Immature natural killer cell (primary cell): ENCODE results near the gene ZSCAN32. TPM values are rescaled to one million over a fixed set of nuclear protein-coding genes. Genes with fewer than 3 reads are reported as not detected.

Experiments used
- DNase-seq, 3 donors: peaks; one replicate each; pipeline ENCODE4 v3.0.0; 2022; ENCODE audit warnings: mixed read lengths in 1 of 3
- H3K27ac Mint-ChIP-seq, 6 donors: one replicate each; pipeline ENCODE4 v1.8.0; 2020; ENCODE audit warnings: mixed read lengths in 6 of 6, mild to moderate bottlenecking in 5 of 6, inconsistent platforms in 4 of 6, moderate library complexity in 3 of 6
- H3K27me3 Mint-ChIP-seq, 3 donors: one replicate each; pipeline ENCODE4 v1.8.0; 2020 to 2021; ENCODE audit warnings: low read depth in 3 of 3, mild to moderate bottlenecking in 3 of 3, mixed read lengths in 3 of 3, moderate library complexity in 3 of 3, inconsistent platforms in 1 of 3
- H3K36me3 Mint-ChIP-seq, 3 donors: one replicate each; pipeline ENCODE4 v1.8.0; 2020; ENCODE audit warnings: mixed read lengths in 3 of 3, inconsistent platforms in 2 of 3, mild to moderate bottlenecking in 2 of 3
- H3K4me1 Mint-ChIP-seq, 2 donors: one replicate each; pipeline ENCODE4 v1.8.0; 2020; ENCODE audit warnings: inconsistent platforms in 2 of 2, mild to moderate bottlenecking in 2 of 2, mixed read lengths in 2 of 2, moderate library complexity in 1 of 2
- H3K4me3 Mint-ChIP-seq, 5 donors: one replicate each; pipeline ENCODE4 v1.8.0; 2020; ENCODE audit warnings: mild to moderate bottlenecking in 5 of 5, mixed read lengths in 5 of 5, inconsistent platforms in 3 of 5, moderate library complexity in 3 of 5
- H3K9me3 Mint-ChIP-seq, 6 donors: one replicate each; pipeline ENCODE4 v1.8.0; 2020; ENCODE audit warnings: mild to moderate bottlenecking in 6 of 6, mixed read lengths in 6 of 6, inconsistent platforms in 4 of 6, moderate library complexity in 3 of 6
- polyA plus RNA-seq, 3 donors: library from polyadenylated mRNA; unstranded; fragments of 300-500 nt; fragmentation: Illumina TruSeq; gene quantifications; one replicate each; pipeline ENCODE4 v1.2.3, GENCODE V29; 2021

Gene ZSCAN32
- polyA plus RNA-seq = 10 to 100 TPM in 1 of 3 donors, 1 to 10 TPM in 2; 7.9 to 16.1 (median 8.1) TPM

DNA sequence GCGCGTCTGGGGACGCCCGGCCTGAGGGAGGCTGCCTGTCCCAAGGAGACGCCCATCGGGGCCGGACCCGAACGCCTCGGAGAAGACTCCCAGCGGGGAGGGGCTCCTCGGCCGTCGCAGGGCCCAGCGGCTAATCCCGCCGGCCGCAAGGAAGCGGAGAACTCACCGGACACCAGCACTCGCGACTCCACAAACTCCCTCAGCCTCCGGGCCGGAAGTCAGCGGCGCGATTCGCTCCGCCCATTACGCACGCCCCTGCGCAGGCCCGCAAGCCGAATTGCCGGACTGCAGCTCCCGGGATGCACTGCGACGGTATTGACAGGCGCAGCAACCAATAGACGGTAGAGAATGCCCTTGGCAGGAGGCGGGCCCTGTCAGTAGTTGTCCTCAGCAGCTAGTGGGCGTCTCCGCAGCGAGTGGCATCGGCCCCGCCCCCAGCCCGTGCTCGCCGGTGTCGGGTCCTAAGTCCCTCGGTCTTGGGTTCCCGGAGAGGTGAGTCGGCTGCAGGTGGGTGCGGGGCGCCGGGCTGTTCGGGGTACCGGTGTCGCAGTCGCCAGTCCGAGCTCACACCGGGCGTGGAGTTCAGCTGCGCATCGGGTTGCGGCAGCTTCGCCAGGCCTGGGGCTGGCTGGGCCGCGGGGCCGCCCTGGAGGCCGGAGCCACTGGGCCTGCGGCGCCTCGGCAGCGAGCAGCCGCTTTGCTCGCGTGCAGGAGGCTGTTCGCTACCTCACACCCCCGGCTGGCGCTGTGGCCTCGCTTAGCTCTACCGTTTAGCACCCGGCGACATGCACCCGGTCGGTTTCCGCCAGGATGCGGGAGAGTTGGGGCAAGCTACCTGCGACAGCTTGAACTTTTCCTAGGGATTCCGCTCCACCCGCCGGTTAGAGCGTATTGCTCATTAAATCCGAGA lies at the start of gene ZSCAN32, which contains the start of gene ZNF174:
TSS of gene ZSCAN32 (minus strand) at position 226 of the 910 bp plus-strand sequence. CDS start 3,447 bp downstream, outside the sequence.
TSS of gene ZNF174 (plus strand) at position 437 of the 910 bp plus-strand sequence. CDS start 790 bp downstream, outside the sequence.
- H3K4me3 Mint-ChIP-seq = peak within 1 kb of the TSS; percentile 86 to 95 (median 92)
- peak within 1 kb of the TSS; percentile 80 to 93 (median 91) for H3K27ac Mint-ChIP-seq
- peaks cover 24 to 45% (median 44%) of the 10 kb centered on the region in 3 donors for H3K36me3 Mint-ChIP-seq
- H3K4me1 Mint-ChIP-seq = peaks cover 55 to 78% of the 10 kb centered on the region in 2 donors
- H3K9me3 Mint-ChIP-seq = peaks cover under 1 to 7% (median 6%) of the 10 kb centered on the region in 6 donors
- H3K27me3 Mint-ChIP-seq = peaks cover 0 to 2% (median 2%) of the 10 kb centered on the region in 3 donors
- DNase-seq = peak; percentile 99

DNA sequence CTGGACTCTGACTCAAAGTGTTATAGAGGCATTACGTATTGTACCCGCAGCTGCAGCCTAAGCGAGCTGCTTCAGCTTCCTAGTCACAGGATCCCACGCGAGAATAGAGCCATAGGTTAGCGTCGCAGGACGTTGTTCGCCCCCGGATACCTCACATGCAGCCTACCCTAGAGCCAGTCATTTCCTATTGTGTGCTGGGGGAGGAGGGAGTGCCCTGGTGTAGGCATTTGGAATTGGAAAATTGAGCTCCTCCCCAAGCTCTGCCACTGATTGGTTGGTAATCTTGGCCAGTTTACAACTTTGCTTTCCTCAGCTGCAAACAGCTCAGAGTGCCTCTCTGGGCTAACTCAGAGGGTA lies 43.2 kb upstream of the ZSCAN32 start:
- DNase-seq = peak in 2 of 3 donors; percentile 31 to 45
- Mint-ChIP-seq H3K4me3 (peak overlapping the region; percentile 95 to 99 (median 97)), H3K36me3 (peaks cover 13 to 25% (median 18%) of the 10 kb centered on the region in 3 donors), H3K9me3 (peaks cover 0 to 11% (median 5%) of the 10 kb centered on the region in 6 donors), H3K4me1 (peaks cover 28 to 33% of the 10 kb centered on the region in 2 donors), H3K27me3 (peaks cover 5 to 14% (median 6%) of the 10 kb centered on the region in 3 donors), H3K27ac (peak overlapping the region; percentile 93 to 98 (median 94))

DNA sequence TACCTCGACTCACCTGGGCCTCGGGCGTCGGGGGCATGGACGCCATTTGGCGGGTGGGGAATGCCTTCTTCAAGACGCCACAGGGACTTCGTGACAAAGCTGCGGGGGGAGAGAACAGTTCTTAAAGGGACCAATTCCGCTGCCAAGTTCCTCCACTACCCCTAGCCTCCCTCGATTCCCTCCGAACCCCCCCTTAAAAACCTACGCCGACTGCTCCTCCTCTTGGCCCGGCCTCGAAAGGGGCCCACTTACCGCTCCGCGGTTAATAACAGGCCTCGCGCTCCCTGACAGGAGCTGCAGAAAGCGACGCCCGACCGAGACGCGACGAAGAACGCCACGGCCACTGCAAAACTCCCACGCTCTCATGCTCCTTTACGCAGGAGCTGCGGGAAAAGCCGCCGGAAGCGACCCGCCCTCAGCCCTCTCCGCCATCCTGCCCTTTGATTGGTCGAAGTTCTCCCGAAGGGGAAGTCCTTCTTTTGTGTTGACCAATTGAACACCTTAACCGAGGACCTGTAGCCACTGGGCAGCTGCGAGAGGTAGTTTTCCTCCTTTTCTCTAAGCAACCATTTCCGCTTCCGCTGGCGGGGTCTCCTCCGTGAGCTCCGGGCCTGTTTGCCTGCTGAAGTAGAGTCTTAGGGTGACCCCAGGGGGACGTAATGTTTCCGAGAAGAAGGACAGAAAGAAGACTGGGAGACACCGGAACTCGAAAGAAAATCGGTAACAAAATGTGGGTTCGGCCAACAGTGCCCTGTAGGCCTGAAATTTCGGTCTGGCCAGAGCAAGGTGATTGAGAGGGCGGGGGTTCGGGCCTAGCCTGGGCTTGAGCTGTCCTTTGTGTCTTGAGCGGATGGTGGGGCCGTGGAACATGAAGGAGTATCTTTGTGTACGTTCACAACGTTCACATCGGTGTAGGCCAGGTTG lies 42.6 kb upstream of the ZSCAN32 start, which contains the start of the genes NAA60 and ZNF597:
TSS of gene NAA60 (plus strand) at position 573 of the 924 bp plus-strand sequence. CDS start 32,548 bp downstream, outside the sequence.
TSS of gene ZNF597 (minus strand) at position 397 of the 924 bp plus-strand sequence. CDS start at position 46, 351 bp downstream.
- Mint-ChIP-seq H3K9me3 (peaks cover 0 to 13% (median 5%) of the 10 kb centered on the region in 6 donors), H3K27me3 (peaks cover 5 to 14% (median 6%) of the 10 kb centered on the region in 3 donors), H3K4me3 (peak within 1 kb of the TSS; percentile 95 to 99 (median 97)), H3K27ac (peak within 1 kb of the TSS; percentile 93 to 98 (median 94)), H3K36me3 (peaks cover 13 to 25% (median 22%) of the 10 kb centered on the region in 3 donors), H3K4me1 (peaks cover 28 to 33% of the 10 kb centered on the region in 2 donors)
- peak; percentile 82 to 85 (median 83) for DNase-seq

DNA sequence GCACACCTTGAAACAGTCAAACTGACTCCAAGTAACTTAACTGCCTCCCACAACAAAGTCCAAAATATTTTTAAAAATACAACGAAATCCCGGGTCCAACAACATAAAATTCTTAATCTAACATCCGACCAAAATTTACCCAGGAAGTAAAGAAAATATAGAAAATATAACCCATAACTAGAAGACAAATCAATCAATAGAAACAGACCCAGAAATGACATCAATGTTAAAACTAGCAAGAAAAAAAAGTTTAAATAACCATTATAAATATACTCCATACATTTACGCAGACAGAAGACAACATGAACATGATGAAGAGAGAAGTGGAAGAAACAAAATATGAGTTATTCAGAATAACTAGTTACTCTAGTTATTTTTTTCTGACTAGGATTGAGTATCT lies 38.8 kb upstream of the ZSCAN32 start:
- Mint-ChIP-seq H3K27ac (no peak overlapping the region), H3K4me3 (no peak overlapping the region), H3K36me3 (peaks cover 13 to 29% (median 25%) of the 10 kb centered on the region in 3 donors), H3K9me3 (peaks cover 0 to 15% (median 7%) of the 10 kb centered on the region in 6 donors), H3K27me3 (peaks cover 6 to 17% (median 15%) of the 10 kb centered on the region in 3 donors), H3K4me1 (peaks cover 25 to 29% of the 10 kb centered on the region in 2 donors)
- no peak for DNase-seq

DNA sequence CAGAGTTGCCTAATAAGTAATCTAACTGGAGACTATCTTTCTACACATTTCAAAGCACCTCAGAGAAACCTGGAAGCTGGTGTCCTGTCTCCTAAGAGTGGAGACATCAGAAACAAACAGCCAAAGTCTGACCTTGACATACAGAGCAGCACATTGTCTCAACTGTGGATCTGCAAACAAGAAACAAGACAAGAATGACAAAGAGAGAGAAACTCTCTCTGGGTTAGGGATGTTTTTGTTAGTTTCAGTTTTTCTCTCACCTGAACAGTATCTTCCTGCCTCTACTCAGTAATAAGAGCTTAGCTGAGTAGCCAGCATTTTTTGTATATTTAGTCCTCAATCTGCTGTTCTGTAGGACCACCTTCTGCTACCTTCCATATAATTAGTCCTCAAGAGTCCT lies 33.6 kb upstream of the ZSCAN32 start:
- H3K4me3 Mint-ChIP-seq = no peak overlapping the region
- peaks cover 21 to 23% of the 10 kb centered on the region in 2 donors for H3K4me1 Mint-ChIP-seq
- H3K27me3 Mint-ChIP-seq = peaks cover 4 to 25% (median 18%) of the 10 kb centered on the region in 3 donors
- H3K9me3 Mint-ChIP-seq = peaks cover 0 to 21% (median 9%) of the 10 kb centered on the region in 6 donors
- H3K36me3 Mint-ChIP-seq = peaks cover 6 to 26% (median 15%) of the 10 kb centered on the region in 3 donors
- H3K27ac Mint-ChIP-seq = peak overlapping the region in 1 of 6 donors; percentile 24
- no peak for DNase-seq

DNA sequence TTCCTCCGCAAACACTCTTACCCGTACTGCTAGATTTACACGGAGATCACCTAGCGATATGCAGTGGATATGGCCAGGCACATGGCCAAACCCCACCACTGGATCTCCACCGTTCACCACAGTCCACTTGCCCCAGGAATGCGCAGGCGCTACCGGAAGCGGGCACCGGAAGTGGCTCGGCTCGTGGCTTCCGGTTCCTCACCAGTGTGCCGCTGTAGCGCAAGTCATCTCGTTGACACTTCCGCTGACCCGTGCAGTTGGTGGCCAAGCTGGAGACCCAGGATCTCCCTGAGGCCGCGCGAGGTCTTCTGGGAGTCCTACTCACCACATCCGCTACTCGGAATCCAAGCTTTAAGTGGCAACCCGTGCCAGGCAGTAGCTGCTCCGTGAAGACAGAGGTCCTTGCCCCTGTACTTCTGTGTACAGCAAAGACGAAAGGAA lies 31.0 kb upstream of the ZSCAN32 start:
- peaks cover 19 to 23% of the 10 kb centered on the region in 2 donors for H3K4me1 Mint-ChIP-seq
- peak overlapping the region; percentile 40 to 91 (median 68) for H3K27ac Mint-ChIP-seq
- peaks cover 4 to 25% (median 12%) of the 10 kb centered on the region in 3 donors for H3K27me3 Mint-ChIP-seq
- H3K9me3 Mint-ChIP-seq = peaks cover 0 to 15% (median 4%) of the 10 kb centered on the region in 6 donors
- H3K36me3 Mint-ChIP-seq = peaks cover 5 to 16% (median 14%) of the 10 kb centered on the region in 3 donors
- DNase-seq = peak; percentile 64 to 74 (median 70)
- peak overlapping the region; percentile 44 to 70 (median 66) for H3K4me3 Mint-ChIP-seq

DNA sequence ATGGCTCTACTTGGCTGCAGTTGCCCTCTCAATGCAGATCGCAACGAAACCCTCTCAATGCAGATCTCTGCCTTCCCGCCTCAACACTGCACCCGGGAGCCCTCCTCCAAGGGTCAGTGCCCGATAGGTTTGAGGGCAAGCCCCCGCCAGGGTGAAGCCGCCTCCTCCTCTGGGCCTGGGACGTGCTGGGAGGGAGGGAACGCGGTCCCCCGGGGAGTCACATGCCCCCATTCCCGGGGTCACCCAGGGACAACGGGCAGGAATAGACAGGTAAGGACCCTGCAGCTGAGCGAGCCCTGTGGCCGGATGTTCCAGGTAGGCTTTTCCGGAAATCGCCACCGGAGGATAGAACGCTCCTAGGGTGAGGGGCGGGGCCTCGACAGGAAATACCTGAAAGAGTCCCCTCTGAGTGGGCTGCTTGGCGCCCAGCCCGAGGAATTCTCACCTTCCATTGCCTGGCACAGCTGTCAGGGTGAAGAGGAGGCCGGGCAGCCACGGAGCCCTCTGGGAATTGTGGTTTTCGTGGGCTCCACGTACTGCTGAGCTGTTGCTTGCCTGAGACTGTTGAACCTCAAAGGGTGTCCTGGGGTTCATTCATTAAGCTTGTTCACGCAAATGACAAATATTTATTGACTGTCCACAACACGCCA lies 13.1 kb upstream of the ZSCAN32 start:
- peaks cover 11 to 69% (median 51%) of the 10 kb centered on the region in 6 donors for H3K9me3 Mint-ChIP-seq
- peaks cover 14 to 22% (median 20%) of the 10 kb centered on the region in 3 donors for H3K36me3 Mint-ChIP-seq
- H3K4me3 Mint-ChIP-seq = no peak overlapping the region
- no peak overlapping the region for H3K27ac Mint-ChIP-seq
- no peaks in the 10 kb centered on the region for H3K4me1 Mint-ChIP-seq
- peaks cover 2 to 8% (median 2%) of the 10 kb centered on the region in 3 donors for H3K27me3 Mint-ChIP-seq
- DNase-seq = no peak

DNA sequence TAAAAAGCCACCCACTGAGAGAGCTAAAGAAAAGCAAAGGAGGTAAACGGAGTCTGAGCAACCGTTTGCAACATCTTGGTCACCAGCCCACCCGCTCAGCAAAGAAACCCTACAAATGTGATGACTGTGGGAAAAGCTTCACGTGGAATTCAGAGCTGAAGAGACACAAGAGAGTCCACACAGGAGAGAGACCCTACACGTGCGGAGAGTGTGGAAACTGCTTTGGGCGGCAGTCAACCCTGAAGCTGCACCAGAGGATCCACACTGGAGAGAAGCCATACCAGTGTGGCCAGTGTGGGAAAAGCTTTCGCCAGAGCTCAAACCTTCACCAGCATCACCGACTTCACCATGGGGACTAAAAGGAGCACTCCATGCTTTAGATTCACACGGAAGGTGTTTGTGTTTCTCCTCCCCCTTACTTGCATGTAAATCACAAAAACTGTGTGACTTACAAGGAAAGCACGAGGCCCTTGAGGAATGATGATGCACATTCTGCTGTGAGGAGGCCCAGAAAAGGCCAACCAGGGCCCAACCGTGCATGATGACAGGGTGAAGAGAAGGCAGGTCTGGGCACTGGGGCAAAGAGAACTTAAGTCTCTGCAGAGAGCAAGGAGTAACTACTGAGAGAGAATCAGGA lies 7.9 kb upstream of the ZSCAN32 start:
- Mint-ChIP-seq H3K4me1 (peaks cover 11 to 18% of the 10 kb centered on the region in 2 donors), H3K36me3 (peaks cover 49 to 61% (median 60%) of the 10 kb centered on the region in 3 donors), H3K27me3 (peaks cover 0 to 3% (median 0%) of the 10 kb centered on the region in 3 donors), H3K9me3 (peaks cover 25 to 75% (median 67%) of the 10 kb centered on the region in 6 donors), H3K4me3 (no peak overlapping the region), H3K27ac (no peak overlapping the region)
- DNase-seq = no peak

DNA sequence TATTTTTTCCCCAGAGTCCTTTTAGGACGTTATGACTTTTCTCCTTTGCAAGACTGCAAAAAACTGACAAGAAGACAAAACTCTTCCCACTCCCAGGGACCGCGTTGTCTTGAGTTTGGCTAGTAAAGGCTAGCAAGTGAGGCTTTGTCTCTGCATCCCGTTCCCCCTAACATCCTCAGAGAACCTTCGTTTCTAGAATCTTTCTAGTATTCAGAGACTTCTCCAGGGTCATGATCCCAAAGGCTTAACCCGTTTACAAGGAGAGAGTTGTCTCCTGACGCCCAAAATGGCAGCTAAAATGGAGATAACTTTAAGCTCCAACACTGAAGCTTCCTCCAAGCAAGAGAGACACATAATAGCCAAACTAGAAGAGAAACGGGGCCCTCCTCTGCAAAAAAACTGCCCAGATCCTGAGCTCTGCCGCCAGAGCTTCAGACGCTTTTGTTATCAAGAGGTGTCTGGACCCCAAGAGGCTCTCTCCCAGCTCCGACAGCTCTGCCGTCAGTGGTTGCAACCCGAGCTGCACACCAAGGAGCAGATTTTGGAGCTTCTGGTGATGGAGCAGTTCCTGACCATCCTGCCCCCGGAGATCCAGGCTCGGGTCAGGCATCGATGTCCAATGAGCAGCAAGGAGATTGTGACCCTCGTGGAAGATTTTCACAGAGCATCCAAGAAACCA lies 1.1 kb upstream of the ZSCAN32 start:
- Mint-ChIP-seq H3K9me3 (peaks cover 7 to 16% (median 14%) of the 10 kb centered on the region in 6 donors), H3K4me3 (peak overlapping the region; percentile 86 to 95 (median 92)), H3K4me1 (peaks cover 48 to 74% of the 10 kb centered on the region in 2 donors), H3K27me3 (peaks cover 0 to 2% (median 2%) of the 10 kb centered on the region in 3 donors), H3K36me3 (peaks cover 24 to 45% (median 44%) of the 10 kb centered on the region in 3 donors), H3K27ac (peak overlapping the region; percentile 71 to 91 (median 90))
- no peak for DNase-seq

DNA sequence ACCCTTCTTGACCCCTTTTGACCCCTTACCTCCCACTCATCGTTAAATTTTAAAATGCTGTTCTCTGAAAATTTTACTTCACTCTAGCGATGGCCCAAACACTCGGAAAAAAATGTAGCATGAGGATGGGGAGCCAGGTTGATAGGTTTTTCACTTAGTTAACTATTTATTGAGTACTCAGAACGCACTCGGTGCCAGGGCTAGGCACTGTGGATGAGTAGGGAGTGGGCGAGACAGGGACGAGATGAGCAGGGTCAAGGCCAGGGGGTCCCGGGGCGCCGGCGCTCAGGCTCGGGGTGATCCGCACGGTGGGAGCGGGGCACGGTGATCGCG lies 392 bp downstream of the ZSCAN32 start:
- Mint-ChIP-seq H3K4me1 (peaks cover 56 to 81% of the 10 kb centered on the region in 2 donors), H3K27ac (peak overlapping the region; percentile 73 to 93 (median 80)), H3K9me3 (peaks cover 0 to 3% (median under 1%) of the 10 kb centered on the region in 6 donors), H3K4me3 (peak overlapping the region; percentile 86 to 95 (median 92)), H3K36me3 (peaks cover 20 to 43% (median 43%) of the 10 kb centered on the region in 3 donors), H3K27me3 (peaks cover 0 to 2% (median 2%) of the 10 kb centered on the region in 3 donors)
- DNase-seq = no peak

DNA sequence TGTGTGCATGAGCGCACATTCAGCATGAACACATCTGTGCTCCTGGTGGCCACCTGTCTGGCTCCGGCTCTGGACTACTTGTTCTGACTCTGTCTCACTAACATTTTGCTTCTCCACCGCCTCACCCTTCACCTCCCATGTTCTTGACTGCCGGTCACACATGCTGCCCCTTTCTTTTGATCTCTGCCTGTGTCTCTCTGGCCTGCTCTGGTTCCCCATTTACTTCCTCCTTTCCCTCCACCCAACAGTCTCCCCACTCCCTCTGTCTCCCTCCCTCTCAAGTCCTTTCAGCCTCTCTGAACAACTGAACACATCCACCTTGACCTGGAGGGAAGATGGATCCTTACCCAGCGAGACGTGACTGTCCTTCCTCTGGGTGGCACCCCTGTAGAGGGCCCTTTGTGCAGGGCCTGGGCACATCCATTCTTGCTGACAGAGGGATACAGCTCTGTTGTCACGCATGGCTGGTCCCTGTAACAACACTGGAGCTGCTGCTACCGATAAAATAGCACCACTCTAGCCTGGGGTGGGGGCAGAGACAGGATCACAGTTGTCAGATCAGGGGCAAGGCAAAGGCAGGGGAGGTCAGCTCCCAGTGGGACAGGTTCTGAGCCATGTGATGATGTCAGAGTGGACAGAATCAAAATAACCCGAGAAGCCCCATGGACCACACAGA lies 11.0 kb downstream of the ZSCAN32 start:
- Mint-ChIP-seq H3K4me1 (peaks cover 8 to 12% of the 10 kb centered on the region in 2 donors), H3K4me3 (no peak overlapping the region), H3K27ac (peak overlapping the region in 1 of 6 donors; percentile 9), H3K9me3 (peaks cover 21 to 48% (median 27%) of the 10 kb centered on the region in 6 donors), H3K36me3 (peaks cover 60 to 77% (median 72%) of the 10 kb centered on the region in 3 donors), H3K27me3 (peaks cover 0 to 3% (median 0%) of the 10 kb centered on the region in 3 donors)
- no peak for DNase-seq
